ENCODE results near the gene SMURF2.

The SMURF2 gene

DNA sequence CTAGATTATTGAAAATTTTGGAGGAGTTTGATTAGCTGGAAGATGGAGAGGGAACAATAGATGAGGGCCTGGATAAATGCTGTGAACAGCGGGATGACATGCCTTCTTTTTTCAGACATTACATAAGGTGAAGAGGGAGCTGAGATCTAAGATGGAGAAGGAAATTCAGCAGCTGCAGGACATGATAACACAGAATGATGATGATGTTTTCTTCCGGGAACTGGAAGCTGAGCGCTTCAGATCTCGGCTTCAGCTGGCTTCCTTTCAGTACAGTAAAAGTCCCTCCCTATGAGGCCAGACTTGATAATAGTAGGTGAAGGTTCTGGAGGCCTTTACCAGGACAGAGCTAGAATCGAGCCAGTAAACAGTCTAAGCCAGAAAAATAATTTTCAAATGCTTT, 124.6 kb downstream of the SMURF2 start:
- peak; percentile 47 for DNase-seq (ENCODE audit: low read depth)

DNA sequence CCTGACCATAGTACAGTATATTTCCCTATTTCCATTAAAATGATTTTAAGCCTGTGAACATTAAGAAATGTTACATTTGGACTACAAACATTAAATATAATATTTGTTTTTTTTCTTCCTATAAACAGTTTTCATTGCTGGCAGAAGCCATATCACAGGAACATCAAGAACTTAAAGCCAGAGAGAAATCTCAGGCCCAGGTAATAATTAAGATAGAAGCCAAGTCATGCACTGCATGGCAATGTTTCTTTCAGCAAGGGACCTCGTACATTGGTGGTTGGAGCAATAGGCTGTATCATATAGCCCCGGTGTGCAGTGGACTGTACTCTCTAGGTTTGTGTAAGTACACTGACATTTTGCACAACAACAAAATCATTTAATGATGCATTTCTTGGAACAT, 125.2 kb downstream of the SMURF2 start:
- no peak for DNase-seq (ENCODE audit: low read depth)

DNA sequence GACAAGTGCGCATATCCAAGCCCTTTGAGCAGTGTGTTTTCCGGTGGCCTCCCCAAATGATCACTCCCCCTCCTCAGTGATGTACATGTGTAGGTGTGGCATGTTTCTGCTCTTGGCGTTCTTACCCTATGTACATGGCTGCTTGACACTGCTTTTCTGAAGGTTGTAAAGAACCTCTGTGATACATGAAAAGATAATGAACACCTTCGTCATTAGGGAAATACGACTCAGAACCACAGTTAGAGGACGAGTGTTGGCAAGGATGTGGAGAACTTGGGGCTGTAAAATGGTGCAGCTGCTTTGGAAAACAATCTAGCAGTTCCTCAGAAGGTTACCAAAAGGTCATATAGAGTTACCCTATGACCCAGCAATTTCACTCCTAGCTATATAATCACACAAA, 126.8 kb downstream of the SMURF2 start:
- DNase-seq (ENCODE audit: low read depth): no peak

DNA sequence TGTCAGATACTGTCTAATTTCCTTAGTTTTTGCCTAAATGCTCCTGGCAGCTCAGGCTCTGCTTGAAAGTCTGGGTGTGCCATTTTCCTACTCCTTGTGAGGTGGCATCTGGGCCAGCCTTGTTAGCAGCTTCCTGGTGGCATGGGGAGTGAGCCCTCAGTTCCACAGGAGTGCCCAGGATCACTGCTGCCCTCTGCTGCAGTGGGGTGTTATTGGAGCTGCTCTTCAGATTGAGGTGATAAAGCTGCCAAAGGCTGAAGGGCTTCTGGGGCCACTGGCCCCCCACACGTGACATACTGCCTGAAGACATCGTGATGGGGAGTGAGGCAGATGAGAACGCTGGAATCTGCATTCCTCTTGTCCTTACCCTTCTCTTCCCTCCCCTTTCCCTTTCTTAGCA, 127.9 kb downstream of the SMURF2 start:
- DNase-seq (ENCODE audit: low read depth): no peak

DNA sequence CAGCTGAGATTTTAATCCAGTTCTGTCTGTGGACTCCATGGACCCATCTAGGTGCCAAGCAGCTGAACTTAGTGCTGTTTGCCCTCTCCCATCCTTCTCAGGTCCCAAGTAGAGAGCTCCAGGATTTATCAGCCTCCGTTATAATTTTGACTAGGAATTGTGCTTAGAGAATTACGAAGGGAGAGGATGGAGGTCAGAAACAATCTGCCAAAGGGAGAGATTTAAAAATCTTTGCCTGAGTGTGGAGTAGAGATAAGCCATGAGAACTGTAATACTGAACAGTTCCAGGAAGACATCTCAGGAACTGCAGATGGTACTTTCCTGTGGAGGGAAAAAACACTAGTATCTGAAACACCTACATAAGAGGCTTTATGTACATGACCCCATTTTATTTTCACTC, 128.3 kb downstream of the SMURF2 start:
- no peak for DNase-seq (ENCODE audit: low read depth)

DNA sequence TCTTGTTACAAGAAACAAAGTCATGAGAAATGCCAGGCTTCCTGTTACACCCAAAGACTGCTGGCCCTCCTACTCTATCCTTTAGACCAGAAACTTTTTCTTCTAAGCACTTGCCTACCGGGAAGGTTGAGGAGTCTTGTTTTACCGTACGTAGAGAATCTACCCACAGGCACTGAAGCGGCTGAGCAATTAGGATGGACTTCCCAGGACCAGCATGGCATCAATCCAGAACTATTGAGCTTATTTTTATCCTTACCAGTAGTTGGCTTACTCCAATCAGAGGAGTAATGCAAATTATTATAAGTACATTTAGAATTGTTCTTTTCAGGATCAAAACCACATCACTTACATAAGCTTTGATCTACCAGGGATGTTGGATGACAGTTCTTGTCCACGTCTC, 129.7 kb downstream of the SMURF2 start:
- no peak for DNase-seq (ENCODE audit: low read depth)

DNA sequence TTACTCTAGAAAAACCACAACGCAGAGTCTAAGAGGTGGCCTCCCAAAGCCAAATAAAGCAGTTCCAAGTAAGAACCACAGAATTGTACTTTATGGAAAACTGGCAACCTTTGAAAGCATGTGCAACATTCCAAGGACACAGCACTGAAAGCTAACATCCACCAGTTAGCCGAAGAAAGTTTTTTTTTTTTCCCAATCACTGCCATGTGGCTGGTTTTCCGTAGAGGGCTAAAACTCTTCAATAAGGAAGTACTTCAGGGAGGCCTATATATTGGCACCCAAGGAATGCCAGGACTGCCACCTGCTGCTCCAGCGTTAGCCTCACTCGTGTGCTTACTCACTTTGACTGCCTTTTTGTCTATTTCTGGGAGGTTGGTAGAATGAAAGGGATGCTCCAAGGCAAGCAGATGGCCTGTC, 130.1 kb downstream of the SMURF2 start:
- DNase-seq (ENCODE audit: low read depth): no peak

DNA sequence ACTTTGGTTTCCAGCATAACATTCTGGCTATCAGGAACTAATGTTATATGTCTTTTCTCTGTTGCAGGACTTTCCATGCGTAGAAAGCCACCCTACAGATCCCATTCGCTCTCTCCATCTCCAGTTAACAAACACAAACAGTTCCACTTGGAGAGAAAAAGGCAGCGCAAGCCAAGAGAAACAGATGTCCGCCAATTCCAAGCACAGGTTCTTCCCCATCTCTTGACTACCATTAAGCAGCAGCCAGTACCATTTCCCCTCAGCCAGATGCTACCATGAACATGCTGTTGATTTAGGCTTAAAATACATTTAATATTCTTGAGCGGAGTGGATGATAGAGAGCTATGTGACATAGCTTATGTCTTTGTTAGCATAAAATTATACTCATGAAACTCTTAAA, 132.9 kb downstream of the SMURF2 start:
- no peak for DNase-seq (ENCODE audit: low read depth)

DNA sequence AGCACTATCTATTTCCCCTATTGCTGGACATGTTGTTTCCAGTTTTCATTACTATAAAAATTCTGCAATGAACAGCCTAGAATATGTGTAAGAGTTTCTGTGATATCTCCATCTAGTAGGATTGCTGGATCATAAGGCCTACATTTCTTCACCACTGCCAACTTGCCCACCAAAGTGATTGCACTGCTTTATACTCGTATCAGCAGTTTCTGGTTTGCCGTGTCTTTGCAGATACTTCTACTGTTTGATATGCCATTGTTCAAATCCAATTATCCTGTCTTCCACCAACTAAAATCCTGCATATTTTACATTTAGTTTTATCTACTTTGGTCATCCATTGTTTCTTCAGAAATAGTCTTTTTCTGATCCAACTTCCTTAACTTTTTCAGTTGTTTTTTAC, 134.2 kb downstream of the SMURF2 start:
- DNase-seq (ENCODE audit: low read depth): no peak

DNA sequence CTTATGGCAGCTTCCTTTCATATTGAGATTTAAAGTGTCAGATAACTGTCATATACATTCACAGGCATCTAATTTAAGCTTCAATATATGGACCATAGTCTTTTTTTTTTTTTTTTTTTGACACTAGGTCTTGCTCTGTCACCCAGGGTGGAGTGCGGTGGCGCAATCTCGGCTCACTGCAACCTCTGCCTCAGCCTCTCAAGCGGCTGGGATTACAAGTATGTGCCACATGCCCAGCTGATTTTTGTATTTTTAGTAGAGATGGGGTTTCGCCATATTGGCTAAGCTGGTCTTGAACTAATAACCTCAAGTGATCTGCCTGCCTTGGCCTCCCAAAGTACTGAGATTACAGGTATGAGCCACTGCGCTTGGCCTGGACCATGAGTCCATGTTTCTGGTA, 141.7 kb downstream of the SMURF2 start:
- no peak for DNase-seq (ENCODE audit: low read depth)

DNA sequence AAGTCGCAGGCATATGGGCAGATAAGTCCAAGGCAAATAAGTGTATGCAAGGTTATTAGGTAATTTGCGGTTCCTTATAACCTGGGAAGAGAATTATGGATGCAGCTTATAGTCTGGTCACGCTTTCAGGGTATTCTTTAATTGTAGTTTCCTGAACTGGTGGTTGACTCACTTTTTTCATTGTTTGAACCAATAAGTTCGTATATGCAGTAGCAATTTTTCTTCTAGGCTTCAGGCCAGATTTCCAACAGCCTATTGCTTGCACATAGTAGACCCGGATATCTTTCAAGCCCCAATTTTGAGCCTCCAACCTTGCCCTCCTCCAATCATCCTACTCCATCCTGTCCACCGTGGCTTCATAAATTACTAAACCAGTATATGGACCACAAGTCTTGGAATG, 142.5 kb downstream of the SMURF2 start:
- DNase-seq (ENCODE audit: low read depth): no peak

DNA sequence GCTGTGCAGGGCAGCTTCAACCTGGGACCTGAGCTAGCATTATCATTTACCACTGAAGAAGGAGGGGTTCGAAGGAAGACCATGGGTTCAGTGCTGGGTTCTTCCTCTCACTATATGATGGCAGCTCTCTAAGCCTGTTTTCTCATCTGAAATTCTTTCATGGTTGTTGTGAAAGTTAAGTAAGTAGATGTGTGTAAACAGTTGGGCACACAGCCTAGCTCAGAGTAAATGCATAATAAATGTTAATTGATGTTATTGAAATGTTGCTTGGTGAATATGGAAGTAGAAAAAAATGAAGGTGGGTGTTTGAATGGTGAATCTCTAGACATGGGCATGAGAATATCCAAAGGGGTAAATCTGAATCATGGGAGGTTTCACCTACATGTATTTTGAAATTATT, 146.3 kb downstream of the SMURF2 start:
- DNase-seq (ENCODE audit: low read depth): no peak

DNA sequence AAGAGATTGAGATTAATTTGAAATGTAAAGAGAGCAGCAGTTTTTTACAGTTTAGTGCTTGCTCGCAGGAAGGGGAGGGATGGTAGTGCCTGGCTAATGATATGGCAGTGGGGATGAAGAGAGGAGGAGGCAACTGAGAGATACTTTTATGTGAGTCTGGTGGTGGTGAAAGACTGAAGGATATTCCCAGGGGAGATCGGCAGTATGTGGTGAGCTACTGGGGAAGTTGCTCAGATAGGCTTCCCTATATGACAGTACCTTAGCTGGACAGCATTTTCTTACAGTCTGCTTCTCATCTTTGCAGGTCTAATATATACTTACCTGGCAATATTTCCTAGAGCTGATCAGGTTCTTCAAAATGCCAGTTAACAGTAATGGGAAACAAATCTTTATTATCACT, 146.7 kb downstream of the SMURF2 start:
- DNase-seq (ENCODE audit: low read depth): no peak

DNA sequence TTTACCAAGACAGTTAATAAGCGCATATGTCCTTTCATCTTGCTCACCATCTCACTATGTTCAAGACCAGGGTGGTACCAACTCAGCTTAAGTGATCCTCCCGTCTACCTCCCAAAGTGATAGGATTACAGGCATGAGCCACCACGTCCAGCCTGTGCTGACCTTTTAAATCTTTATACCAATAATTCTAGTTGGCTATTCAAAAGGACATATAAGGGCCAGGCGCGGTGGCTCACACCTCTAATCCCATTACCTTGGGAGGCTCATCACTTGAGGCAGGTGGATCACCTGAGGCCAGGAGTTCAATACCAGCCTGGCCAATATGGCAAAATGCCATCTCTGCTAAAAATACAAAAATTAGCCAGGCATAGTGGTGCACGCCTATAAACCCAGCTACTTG, 152.9 kb downstream of the SMURF2 start:
- no peak for DNase-seq (ENCODE audit: low read depth)

DNA sequence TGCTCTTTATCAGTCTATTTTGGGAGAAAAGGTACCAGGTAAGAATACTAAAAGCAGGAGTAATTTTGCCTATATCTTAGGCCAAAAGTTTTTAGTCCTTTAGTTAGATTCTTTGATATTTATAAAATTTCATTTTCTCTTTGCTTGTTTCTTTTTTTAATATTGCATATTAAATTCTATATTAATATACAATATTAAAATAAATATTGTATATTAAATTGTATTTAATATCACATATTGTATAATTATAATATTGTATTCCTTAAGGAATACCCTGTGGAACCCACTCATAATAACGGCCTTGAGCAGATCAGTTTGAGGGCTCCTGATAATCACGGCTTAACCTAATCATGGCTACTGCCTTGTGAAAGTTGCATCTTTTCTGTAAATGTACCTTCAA, 153.4 kb downstream of the SMURF2 start:
- no peak for DNase-seq (ENCODE audit: low read depth)

DNA sequence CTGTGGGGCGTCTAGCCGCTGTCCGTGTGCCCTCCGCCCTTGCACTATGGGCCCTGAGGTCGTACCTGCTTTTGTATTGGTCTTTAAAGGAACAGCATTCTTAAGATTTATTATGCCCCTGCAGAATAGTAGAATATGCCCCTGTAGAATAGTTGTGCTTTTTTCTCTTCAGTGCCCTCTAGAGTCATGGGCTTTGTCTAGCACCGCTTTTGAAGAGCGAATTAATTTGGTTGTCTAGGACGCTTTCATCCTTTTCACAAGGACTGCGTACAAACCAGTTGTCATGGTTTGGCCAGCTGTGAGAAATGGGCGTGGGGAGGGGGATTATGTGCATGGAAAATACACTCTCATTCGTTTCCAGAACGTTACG, 154.7 kb downstream of the SMURF2 start:
- no peak for DNase-seq (ENCODE audit: low read depth)

DNA sequence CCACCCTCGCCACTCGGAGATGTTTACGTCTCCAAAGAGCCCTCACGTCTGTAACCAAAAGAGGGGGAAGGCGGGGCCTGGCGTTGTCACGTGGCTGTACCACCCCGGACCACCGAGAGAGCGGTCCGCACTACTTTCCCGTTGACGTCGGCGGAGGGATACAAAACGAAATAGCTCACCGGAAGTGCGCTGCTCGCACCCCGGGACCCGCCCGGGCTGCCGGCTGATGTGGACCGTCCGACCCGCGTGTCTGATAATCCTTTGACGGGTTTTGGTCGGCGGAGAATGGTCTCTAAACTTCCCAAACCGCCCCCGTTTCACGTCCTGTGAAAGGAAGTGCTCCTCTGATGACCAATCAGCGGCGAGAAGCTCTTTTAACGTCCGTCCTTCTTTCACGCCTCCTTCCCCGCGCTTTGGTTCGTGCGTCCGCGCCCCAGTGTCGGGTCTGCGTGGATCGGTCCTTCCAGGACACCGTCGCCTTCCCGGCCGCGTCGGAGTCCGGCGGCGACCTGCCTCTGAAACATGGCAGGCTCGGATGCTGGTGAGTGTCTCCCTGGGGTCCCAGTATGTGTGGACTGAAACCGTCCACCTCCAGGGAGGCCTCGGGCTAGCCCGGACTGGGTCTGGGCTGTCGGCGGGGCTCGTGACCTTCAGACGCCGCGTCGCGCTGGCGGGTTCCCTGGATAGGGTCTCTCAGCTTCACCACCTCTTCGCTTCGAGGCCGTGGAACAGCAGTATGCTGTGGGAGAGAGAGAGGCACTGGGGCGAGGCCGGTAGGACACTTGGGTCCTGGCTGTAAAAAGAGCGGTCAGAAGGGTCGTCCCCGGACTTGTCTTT, 155.3 kb downstream of the SMURF2 start, which contains the start of gene CEP95:
Gene CEP95, plus strand, starts transcription at position 402 of the 837 bp plus-strand sequence. Its CDS starts 121 bp downstream, at position 523.
- peak; percentile 95 for DNase-seq (ENCODE audit: low read depth)

DNA sequence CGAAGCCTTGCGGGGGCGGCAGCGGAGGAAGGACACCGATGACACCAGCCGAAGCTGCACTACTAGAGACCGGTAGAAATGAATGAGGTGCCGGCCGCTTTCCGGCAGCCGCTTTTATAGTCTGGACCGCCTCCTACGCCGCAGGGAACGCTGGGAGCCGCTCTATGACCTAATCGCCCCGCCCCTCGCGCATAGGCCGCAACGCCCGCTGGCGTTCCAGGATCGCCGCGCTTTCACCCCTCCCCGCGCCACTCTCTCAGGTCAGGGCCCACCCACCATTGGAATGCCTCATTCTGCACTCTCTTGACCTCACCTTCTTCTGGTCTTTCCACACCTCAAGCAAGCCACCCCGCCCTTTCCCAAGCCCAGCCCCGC, 155.9 kb downstream of the SMURF2 start, which contains the start of gene DDX5:
Gene DDX5, minus strand, starts transcription at position 89 of the 375 bp plus-strand sequence. CDS start 170 bp downstream, outside the sequence.
- no peak for DNase-seq (ENCODE audit: low read depth)

DNA sequence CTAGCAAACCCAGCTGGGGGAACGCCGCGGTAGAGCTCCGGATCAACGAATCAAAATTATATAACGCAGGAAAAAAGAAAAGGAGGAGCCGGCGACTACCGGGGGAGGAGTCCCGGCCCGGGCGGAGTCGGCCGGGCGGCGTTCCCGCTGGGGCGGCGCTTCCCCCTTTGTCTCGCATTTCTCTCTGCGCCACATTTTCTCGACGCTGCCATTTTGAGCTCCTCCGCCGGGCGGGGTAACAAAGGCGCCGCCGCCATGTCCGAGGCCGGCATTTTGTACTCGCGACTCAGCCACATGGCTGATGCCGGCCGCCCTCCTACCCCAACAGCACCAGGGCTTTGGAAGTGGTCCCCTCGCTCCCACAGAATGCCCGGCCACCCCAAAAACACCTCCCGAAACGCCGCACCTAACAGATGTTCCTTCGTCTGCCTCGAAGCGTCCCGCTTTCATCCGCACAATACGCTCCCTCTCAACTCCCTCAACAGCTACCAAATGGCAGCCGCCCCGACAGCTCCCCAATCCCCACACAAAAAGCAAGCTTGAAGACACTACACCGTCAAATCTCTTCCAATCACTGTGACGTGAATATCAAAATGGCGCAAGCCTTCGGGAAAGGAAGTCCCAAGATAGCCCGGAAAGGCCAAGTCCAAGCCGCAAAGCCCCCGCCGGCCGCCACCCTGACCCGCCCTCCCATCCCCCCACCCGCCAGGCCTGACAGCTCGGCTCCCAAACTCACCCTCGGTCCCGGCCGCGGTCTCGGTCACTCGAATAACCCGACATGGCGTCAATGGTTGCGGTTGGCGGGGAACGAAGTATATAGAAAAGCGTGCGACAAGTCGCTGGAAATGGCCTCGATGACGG, 156.5 kb downstream of the SMURF2 start:
- DNase-seq (ENCODE audit: low read depth): no peak

DNA sequence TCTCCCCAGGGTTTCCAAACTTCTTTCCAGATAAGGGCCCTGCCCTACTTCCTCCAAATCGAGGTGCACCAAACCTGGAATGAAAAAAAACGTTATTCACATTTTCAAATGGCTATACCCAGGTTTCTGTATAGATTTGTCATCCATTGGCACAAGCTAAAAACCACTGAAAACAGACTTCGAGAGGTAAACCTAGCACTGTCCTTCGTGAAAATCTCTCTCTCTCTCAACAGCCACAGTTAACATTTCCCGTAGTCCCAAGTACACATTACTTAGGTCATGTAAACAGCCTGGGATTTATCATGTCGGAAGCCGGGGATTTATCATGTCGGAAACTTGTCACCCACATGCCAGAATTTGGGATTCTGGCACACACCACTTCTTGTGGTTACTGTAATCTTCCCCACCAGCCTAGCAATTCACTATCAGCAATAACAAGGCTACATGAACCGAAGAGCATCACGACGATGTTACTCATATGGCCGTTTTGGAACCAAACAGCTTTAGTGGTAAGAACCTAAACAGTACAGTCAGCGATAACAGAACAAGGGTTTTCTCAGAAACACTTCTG, 157.3 kb downstream of the SMURF2 start:
- no peak for DNase-seq (ENCODE audit: low read depth)

DNA sequence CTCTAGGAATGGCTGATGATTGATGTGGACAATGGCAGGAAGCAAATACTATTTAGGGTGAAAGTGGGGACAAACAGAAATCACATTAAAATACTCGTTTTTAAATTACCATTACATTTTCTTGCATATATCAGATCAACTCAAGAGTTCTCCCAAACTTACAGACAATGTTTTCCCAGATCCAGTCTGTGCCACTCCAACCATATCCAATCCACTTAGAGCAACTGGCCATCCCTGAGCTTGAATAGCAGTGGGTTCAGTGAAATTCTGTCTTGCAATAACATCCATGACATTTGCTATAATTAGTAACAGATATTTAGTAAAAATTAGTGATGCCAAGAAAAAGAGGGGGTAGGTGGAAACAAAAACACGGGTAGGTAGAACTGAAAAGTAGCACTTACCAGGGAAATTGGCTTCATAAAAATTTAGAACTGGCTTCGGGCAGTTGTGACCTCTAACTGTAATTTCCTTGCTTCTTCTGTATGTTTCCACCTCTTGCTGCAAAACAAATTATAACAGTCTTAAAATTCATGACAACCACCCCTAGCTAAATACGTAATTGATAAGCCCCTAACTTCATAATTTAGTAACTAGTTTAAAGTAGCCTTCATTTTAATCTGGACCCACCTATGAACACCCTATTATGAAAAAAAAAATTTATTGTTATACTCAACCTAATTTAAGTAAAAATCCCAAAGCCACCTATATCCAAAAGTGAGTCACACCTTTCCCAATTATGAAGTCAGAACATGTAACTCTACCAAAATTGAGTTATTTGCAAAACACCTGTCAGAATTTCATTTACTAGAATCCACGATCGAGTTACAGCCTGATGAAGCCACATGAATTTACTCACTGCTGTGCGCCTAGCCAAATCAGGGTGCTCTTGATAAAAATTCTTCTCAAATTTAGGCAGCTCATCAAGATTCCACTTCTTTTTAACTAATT, 158.0 kb downstream of the SMURF2 start:
- DNase-seq (ENCODE audit: low read depth): no peak

DNA sequence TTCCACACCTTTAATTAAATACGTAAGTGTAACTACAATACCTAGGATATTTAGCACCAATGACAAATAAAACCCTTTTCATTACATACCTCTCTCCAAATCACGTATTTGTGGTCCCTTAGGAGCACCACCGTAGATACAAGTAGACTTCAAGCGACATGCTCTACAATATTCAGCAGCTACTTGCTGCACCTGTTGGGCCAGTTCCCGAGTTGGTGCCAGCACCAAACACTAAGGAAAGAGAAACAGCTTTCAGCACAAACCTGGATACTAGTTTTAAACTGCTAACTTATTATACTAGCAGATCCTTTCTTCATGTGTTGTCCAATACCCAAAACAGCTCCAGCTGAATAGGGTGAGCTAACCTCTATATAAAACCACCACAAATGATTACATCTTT, 158.8 kb downstream of the SMURF2 start:
- DNase-seq (ENCODE audit: low read depth): no peak
